HL-60 (cell line): ENCODE data around the gene DECR2.
"Not testable (repeated sequence)": the region's sequence is repeated elsewhere in the genome, so short reads cannot be mapped to it uniquely, and the experiment has no call there.

Source experiments
- GABPA ChIP-seq: IDR thresholded peaks from 2 replicates; pipeline ENCODE4 v1.6.1; 2012; ENCODE audit warnings: low read depth
- POLR2AphosphoS5 ChIP-seq: IDR thresholded peaks from 2 replicates; pipeline ENCODE4 v1.6.1; 2012; ENCODE audit warnings: low read depth
- SPI1 ChIP-seq: IDR thresholded peaks from 2 replicates; pipeline ENCODE4 v1.6.1; 2012; ENCODE audit warnings: low read depth, mild to moderate bottlenecking, borderline replicate concordance
- TF ChIP-seq, protein P1 (sequence below): IDR thresholded peaks from one replicate; pipeline ENCODE4 v1.5.1; 2011; ENCODE audit warnings: low read length, control low read depth, inconsistent platforms; ENCODE audit not compliant: insufficient read depth
- TF ChIP-seq, protein P2 (sequence below): IDR thresholded peaks from 2 replicates; pipeline ENCODE4 v1.6.1; 2012; ENCODE audit warnings: low read depth; ENCODE audit not compliant: insufficient replicate concordance

DNA sequence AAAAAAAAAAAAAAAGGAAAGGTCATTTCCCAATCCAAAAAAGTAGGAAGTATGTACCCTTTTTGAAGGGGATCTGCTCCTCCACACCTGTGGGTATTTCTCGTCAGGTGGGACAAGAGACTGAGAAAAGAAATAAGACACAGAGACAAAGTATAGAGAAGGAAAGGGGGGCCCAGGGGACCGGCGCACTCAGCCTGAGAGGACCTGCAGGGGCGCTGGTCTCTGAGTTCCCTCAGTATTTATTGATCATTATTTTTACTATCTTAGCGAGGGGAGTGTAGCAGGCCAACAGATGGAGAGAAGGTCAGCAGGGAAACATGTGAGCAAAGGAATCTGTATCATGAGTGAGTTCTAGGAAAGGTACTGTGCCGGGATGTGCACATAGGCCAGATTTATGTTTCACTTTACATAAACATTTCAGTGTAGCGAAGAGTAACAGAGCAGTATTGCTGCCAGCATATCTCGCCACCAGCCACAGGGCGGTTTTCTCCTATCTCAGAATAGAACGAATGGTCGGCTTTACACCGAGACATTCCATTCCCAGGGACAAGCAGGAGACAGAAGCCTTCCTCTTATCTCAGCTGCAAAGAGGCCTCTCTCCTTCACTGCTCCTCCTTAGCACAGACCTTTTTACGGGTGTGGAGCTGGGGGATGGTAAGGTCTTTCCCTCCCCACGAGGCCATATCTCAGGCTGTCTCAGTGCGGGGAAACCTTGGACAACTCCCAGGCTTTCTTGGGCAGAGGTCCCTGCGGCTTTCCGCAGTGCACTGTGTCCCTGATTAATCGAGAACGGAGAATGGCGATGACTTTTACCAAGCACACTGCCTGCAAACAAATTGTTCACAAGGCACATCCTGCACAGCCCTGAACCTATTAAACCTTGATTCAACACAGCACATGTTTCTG, 13.7 kb upstream of the DECR2 start:
- TF ChIP-seq POLR2AphosphoS5, GABPA, SPI1: not testable (repeated sequence)
- TF ChIP-seq, protein P1, sequence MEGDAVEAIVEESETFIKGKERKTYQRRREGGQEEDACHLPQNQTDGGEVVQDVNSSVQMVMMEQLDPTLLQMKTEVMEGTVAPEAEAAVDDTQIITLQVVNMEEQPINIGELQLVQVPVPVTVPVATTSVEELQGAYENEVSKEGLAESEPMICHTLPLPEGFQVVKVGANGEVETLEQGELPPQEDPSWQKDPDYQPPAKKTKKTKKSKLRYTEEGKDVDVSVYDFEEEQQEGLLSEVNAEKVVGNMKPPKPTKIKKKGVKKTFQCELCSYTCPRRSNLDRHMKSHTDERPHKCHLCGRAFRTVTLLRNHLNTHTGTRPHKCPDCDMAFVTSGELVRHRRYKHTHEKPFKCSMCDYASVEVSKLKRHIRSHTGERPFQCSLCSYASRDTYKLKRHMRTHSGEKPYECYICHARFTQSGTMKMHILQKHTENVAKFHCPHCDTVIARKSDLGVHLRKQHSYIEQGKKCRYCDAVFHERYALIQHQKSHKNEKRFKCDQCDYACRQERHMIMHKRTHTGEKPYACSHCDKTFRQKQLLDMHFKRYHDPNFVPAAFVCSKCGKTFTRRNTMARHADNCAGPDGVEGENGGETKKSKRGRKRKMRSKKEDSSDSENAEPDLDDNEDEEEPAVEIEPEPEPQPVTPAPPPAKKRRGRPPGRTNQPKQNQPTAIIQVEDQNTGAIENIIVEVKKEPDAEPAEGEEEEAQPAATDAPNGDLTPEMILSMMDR: not testable (repeated sequence)
- TF ChIP-seq, protein P2, sequence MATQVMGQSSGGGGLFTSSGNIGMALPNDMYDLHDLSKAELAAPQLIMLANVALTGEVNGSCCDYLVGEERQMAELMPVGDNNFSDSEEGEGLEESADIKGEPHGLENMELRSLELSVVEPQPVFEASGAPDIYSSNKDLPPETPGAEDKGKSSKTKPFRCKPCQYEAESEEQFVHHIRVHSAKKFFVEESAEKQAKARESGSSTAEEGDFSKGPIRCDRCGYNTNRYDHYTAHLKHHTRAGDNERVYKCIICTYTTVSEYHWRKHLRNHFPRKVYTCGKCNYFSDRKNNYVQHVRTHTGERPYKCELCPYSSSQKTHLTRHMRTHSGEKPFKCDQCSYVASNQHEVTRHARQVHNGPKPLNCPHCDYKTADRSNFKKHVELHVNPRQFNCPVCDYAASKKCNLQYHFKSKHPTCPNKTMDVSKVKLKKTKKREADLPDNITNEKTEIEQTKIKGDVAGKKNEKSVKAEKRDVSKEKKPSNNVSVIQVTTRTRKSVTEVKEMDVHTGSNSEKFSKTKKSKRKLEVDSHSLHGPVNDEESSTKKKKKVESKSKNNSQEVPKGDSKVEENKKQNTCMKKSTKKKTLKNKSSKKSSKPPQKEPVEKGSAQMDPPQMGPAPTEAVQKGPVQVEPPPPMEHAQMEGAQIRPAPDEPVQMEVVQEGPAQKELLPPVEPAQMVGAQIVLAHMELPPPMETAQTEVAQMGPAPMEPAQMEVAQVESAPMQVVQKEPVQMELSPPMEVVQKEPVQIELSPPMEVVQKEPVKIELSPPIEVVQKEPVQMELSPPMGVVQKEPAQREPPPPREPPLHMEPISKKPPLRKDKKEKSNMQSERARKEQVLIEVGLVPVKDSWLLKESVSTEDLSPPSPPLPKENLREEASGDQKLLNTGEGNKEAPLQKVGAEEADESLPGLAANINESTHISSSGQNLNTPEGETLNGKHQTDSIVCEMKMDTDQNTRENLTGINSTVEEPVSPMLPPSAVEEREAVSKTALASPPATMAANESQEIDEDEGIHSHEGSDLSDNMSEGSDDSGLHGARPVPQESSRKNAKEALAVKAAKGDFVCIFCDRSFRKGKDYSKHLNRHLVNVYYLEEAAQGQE: not testable (repeated sequence)
